ENCODE data around the gene NEK6. TPM values are rescaled to one million over a fixed set of nuclear protein-coding genes. Genes with fewer than 3 reads are reported as not detected.

The NEK6 gene
- total RNA-seq, 1 experiment from 2014 or later: 42.5 TPM

DNA sequence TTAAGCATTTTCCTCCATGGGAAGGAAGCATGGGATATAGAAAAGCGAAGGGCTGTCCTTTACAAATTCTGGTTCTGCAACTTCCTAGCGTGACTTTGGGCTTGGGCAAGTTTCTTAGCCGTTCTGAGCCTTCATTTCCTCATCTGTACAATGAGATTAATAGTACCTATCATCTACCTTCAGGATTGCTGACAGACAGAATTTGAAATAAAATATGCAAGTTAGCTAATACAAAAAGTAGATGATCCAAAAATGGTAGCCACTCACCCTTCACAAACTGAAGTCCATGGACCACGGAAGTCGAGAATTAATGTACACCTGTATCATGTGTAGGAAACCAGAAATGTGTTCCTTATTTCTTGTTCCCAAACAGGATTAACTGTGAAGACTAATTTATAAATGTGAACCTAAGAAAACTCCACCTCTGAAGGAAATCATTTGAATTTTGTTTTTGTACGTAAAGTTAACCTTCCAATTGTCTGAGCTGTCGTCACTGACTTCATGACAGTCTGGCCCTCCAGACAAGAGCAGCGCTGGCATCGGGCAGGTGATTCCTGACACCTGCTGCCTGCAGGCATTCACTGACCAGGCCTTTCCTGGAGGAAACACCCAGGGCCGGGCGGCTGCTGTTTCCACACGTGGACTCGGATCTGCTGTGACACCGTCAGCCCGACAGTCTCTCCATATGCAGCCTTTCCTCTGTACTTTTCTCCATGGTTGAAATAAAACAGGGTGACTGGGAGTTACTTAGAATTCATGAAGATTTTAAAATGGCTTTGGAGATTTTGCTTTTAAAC, 94.1 kb downstream of the NEK6 start:
- in situ Hi-C loops (cut with HindIII; ENCODE audit: low pct_unique_long_range_greater_than_20kb, low sequenced_read_pairs): no loop called here
- no peak for DNase-seq (ENCODE audit: low read depth, low spot score)

DNA sequence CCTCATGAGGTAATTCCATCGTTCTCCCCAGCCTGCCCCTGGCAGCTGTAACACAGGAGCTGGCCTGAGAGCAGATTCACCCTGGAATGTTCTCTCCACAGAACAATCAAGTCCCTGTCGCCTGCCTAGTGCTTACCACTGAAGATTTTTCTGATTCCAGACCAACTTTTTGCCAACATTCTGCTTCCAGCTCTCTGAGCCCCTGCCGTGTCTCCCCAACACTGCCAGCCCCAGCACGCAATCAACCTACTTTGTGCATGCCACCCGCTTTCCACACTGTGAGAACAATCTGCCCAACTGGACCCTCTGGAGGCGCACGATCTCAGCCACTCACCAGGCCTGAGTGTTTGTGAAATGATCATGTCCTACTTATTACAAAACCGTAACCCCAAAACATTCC, 94.9 kb downstream of the NEK6 start:
- no peak for DNase-seq (ENCODE audit: low read depth, low spot score)
- in situ Hi-C loops (cut with HindIII; ENCODE audit: low pct_unique_long_range_greater_than_20kb, low sequenced_read_pairs): no loop called here

DNA sequence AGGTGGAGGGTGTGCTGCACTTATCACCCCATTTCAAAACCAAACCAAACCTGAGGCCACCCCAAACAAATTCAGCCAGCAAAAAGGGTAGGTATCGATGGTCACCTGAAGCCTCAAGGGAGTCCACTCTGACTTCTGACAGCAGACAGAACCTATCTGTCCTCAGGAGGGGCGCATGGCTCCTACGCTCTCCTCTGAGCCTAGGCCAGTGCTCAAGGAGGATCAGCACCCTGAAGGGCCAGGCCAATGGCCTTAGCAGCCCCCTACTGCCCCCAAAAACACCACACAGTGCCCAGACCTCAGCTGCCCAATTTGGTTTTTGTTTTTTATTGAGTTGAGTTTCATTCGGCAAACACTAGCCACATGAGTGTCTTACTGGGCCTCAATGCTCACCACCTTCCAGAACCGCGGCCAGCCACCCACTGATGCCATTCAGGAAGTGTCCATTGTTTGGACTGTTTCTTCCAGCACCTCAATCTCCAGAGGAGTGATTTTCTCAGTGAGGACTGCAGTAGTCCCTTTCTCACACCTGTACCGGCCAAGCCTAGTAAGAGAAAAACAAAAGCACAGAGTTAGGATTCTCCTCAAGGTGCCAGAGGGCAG, 95.5 kb downstream of the NEK6 start:
- in situ Hi-C loops (cut with HindIII; ENCODE audit: low pct_unique_long_range_greater_than_20kb, low sequenced_read_pairs): no loop called here

DNA sequence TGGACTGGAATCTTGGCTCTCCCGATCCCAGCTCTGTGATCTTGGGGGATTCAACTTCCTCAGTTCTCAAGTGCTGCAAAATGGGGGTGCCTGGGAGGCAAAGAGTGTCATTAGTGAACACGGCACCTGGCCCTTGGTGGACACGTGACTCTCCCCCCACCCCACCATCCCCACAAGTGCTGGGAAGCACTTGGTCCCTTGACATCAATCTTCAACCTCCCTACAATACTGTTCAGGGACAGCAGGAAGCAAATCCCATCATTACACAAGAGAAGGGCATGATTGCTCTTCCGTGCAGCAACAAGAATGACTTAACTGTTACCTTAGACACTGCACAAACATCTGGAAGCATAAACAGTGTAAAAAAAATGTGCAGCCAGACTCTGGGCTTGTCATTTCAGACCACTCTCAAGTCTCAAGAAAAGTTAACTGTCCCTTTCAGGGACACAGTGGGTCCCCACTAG, 96.1 kb downstream of the NEK6 start:
- in situ Hi-C loops (cut with HindIII; ENCODE audit: low pct_unique_long_range_greater_than_20kb, low sequenced_read_pairs): no loop called here
- no peak for DNase-seq (ENCODE audit: low read depth, low spot score)

More for the DNA sequence above, 95.5 kb downstream of the NEK6 start:
- DNase-seq (ENCODE audit: low read depth, low spot score): no peak

DNA sequence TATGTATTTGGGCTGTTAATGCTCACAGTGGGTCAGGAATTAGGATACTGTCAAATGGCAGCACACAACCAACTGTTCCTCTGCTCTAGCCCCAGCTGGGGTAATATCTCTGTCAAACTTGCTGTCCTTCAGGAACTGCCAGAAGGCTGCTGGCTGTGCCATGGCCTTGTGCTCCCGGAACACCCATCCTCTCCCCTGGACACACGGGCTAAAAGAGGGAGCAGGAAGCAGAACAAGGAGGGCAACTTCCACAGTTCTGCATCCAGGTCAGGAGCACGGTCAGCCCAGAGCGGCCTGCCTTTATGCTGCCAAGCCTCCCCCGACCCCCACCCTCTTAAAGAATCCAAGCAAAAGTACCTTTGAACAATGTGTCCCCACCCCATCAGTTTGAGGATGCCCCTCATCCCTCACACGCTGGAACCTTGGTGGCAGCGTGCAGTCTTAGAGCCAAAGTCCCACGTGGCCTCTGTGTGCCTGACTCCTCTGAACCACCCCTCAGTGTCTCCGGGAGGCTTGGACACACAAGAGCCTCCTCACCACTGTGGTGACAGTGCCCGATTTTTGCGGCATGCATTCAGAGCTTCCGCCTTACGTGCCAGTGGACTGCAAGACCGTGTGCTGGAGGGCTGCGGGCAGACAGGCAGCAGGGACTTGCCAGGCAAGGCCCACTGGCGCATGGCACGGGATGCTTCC, 96.7 kb downstream of the NEK6 start:
- in situ Hi-C loops (cut with HindIII; ENCODE audit: low pct_unique_long_range_greater_than_20kb, low sequenced_read_pairs): no loop called here
- no peak for DNase-seq (ENCODE audit: low read depth, low spot score)

DNA sequence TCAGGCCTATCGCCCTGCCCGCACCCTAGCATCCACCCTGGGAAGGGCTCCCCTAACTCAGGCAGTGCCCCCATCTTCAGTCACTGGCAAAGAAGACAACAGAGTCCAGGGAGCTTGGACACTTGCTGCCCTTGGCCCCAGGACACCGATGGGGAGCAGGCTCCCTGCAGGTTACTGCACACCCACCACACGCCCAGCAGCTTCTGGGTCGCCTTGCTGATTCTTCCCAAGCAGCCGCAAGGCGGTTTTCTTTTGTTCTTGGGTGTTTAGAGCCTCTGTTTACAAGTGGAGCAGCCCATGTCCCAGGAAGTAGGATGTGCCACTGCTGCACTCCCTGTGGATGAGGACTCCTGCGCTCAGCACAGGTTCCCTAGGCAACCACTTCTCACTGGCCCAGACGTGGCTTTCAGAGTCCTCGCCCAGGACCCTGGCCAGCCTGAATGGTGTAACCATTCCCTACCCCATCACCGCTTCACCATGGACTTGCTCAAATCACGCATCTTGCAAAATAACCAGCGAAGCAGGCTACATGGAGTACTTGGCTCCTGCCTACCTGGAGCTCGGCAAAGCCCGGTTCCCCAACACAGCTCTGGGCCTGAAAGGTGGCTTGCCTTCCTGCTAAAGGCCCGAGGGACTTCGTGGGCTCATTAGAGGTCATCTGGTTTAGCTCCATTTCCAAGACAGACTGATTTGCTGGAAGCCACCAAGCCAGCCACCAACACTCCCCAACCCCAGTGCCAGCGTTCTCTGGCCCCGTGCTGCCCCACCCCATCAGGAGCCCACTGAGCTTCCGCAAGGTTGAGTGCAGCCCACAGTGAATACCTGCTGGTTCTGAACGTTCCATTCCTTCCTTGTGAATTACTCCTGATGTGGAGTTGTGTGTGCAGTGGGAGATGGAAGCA, 97.5 kb downstream of the NEK6 start:
- in situ Hi-C loops (cut with HindIII; ENCODE audit: low pct_unique_long_range_greater_than_20kb, low sequenced_read_pairs): no loop called here
- no peak for DNase-seq (ENCODE audit: low read depth, low spot score)

DNA sequence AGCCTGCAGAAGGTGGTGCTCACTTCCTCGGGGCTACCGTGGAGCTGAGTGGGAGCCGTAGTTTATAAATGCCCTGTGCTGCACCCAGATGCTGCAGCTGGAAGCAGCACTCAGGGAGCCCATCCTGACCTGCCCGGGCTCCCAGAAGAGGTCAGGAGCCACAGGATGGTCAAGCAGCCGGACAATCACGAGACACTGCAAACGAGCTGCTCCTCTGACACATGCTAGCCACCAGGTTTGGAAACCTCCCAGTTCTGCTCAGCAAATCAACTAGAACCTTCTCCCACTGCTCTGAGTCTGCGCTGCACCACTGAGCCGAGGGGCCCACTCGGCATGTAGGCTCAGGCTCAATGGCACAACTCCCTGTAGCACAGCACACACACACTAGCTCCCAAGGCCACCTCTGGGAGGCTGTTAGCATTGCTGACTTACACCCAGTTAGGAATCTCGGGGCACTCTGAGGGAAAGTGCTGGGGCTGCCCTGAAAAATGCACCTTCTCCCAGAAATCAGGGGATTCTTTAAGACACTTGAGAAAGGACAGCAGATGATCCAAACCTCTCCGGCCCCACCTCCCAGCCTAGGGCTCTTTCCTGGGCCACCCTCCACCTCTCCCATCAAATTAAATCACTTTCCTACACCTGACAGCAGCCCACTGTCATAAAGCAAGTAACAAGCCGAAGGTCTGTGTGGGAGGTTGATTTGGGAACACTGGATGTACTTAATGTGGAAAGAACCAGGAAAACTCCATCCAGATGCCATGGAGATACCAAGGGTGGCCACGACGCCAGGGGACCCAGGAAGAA, 98.4 kb downstream of the NEK6 start:
- DNase-seq (ENCODE audit: low read depth, low spot score): no peak
- in situ Hi-C loops (cut with HindIII; ENCODE audit: low pct_unique_long_range_greater_than_20kb, low sequenced_read_pairs): no loop called here

DNA sequence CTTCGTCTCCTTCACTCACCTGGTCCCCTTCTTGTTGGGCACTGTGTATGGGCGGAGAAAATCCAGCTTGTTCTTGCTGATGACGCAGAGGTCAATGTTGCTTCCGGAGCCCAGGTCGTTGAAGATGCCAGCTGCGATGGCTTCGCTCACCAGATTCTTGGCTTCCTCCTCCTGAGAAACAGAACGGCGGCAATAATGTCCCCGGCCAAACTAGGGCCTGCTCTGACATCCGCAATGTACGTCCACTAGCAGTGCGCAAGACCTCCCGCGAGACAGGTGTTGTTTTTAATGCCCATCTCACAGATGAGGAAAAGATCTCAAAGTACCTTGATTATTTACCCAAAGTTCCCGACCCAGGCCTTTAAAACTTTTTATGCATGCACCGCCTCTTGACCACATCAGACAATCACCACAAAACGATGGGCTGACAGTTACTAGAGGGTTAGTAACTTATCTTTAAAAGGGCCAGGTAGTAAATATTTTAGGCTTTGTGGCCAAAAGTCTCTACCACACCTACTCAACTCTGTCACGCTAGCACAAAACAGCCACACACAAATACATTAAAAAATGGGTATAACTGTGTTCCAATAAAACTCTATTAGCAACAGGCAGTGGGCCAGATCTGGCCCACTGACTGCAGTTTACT, 99.1 kb downstream of the NEK6 start:
- no peak for DNase-seq (ENCODE audit: low read depth, low spot score)
- in situ Hi-C loops (cut with HindIII; ENCODE audit: low pct_unique_long_range_greater_than_20kb, low sequenced_read_pairs): no loop called here

DNA sequence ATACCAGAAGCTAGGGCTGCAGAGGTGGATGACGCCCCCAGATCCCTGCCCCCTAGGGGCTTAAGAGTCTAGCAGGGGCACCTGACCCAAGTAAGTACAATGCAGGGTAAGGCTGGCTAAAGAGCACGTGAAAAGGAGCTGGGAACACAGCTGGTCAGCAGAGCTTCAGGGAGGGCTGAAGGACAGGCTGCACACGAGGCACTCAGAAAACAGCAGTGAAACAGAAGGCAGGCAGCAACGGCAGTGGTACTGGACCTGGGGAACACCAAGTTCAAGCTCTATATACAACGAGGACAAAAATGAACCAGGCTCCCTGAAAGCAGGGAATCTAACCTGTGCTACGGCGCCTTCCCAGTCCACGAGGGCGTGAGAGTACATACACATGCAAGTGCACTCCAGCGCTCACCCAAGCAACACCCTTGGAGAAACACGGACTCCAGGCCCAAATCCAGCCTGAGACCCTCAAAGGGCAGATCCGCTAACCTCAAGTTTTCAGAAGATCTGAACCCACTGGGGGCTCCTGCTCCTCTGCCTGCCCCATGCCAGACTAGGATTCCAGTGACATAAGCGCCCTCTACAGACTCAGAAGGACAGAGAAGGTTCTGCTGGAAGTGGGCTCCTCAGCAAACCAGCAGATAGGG, 100.1 kb downstream of the NEK6 start:
- peak; percentile 75 for DNase-seq (ENCODE audit: low read depth, low spot score)
- in situ Hi-C loops (cut with HindIII; ENCODE audit: low pct_unique_long_range_greater_than_20kb, low sequenced_read_pairs): no loop called here

DNA sequence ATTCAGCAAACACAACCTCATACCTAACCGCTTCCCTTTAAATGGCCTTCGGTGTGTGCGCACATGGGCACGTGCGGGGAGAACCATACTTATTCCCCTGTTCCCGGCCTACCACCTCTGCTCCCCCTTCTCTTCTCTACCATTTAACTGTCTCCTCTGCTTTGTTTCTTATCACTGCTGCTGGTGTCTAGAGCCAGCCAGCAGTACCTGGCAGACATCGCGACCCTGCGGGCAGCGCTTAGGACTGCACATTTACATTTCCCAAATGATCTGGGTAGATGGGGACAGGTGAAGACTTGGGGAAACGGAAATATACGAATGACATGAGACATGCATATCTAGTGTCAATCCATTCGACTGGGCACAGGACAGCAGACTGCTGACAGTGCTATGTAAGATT, 100.9 kb downstream of the NEK6 start:
- DNase-seq (ENCODE audit: low read depth, low spot score): no peak
- in situ Hi-C loops (cut with HindIII; ENCODE audit: low pct_unique_long_range_greater_than_20kb, low sequenced_read_pairs): no loop called here

DNA sequence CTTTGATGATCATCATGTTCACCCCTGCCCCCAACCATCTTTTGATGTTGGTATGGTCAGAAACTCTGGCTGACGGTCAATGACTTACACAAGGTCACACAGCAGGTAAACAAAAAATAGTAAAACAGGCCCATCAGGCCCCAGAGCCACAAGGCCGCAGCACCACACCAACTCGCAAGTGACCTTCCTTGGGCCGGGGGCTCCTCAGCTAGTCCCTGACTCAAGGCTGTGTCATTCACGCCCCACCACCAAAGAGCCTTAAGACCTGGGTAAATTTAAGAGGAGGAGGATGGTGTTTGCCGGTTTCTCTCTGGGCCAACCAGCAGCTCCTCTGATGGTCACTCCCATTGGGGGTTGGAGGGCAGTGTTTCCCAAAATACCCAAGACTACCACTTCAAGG, 101.7 kb downstream of the NEK6 start:
- no peak for DNase-seq (ENCODE audit: low read depth, low spot score)
- in situ Hi-C loops (cut with HindIII; ENCODE audit: low pct_unique_long_range_greater_than_20kb, low sequenced_read_pairs): no loop called here

DNA sequence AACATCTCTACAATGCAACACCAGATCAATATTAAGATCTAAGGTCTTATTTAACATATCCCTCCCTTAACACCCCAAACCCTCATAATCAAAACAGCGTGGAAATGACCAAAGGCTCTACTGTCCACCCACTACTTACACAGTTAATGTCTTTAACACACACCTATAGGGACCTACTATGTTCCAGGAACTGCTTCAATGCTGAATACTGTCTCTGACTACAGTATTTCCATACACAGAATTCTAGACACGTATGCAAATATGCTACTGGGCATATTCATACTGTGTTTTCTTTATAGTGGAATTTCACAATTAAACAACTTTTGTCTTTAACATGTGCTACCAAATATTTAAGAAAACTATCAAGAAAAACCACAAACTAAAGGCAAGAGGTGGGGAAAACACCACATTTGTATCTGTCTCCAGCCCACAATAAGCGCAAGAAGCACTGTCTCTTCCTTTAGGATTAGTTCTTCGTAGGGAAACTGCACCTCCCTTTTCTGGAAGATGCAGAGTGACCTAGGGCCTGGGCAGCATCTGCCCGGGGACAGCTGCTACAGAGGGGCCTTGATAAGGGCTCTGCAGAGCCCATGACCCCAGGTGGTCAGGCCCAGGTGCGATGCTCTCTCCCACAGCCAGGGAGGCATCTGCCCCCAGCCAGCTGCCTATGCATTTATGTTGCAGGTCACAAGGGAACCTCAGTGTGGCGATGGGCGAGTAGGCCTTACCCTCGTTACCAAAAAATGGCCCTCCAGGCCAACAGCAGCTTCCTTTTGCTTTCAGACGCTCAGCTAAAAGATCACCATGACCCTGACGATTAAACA, 102.3 kb downstream of the NEK6 start:
- in situ Hi-C loops (cut with HindIII; ENCODE audit: low pct_unique_long_range_greater_than_20kb, low sequenced_read_pairs): no loop called here
- no peak for DNase-seq (ENCODE audit: low read depth, low spot score)

DNA sequence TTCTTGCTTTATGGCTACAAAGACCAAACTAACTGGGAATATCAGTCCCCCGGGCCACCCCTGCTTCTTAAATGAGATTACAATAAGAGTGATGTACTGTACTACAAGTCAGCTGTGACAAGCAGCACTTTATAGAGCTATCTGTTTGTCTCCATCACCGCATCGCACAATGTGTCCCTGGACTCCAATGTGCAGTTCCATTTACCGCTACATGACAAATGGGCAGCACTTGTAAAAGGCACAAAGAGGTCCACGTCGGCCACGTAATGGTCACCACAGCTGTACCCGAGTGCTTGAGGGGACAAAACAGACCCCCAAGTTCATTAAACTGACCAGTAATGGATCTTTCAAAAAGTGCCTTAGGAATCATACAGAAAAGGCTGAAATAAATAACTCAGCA, 103.4 kb downstream of the NEK6 start:
- no peak for DNase-seq (ENCODE audit: low read depth, low spot score)
- in situ Hi-C loops (cut with HindIII; ENCODE audit: low pct_unique_long_range_greater_than_20kb, low sequenced_read_pairs): no loop called here

DNA sequence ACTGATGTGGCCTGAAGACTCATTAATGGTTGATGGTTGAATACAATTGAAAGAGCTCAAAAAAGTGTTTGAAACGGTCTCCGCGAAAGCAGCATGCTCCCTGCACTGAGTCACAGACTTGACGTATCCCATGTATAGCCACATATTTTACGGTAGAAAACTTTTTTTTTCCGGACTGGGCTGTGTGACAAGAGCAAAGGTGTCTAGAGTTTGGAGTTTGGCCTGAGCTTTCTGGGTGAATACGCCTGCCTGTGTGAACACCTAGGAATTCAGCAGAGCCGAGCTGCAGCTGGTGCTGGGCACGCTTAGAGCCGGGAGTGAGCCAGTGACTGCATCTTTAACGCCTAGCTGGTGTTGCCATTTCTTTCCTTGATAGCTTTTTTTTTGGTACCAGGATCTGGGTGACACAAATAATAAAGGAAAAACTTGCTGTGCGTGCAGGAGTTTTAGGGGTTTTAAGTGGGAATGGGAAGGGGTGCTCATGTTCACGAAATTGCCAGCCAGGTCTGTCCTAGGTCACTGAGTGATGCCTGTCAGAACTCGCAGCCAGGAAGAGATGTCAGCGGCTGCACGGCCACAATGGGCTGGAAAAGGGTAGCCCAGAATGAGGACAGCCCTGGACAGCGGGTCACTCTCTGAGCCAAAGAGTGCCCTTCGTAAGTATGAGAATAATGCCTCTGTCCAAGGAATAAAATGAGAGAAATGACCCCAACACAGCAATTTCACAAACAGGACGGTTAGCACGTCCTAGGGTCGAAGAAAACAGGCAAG, 105.8 kb downstream of the NEK6 start:
- DNase-seq (ENCODE audit: low read depth, low spot score): no peak
- in situ Hi-C loops (cut with HindIII; ENCODE audit: low pct_unique_long_range_greater_than_20kb, low sequenced_read_pairs): no loop called here

DNA sequence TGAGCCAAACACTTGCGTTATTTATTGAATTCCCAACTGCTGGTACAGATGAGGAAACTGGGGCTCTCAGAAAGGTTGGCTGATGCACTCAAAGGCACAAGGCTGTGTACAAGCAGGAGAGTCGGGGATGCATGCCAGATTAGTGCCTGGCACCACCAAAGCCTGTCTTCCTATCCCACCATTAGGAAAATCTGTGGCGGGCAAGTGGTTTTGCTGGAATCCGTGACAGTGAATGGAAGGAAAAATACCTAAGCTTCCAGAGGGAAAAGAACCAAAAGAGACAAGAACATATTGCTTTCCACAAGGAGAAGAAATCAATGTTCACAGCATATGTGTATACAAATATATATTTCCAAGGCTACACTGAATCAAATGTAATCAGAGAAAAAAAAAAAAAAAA, 106.4 kb downstream of the NEK6 start:
- no peak for DNase-seq (ENCODE audit: low read depth, low spot score)
- in situ Hi-C loops (cut with HindIII; ENCODE audit: low pct_unique_long_range_greater_than_20kb, low sequenced_read_pairs): no loop called here

Measured in SK-MEL-5 (cell line).